NOMO-1 treated with dmso at 0.1 percent for 144 hours (cell line): ENCODE data around the gene CCDC8.
"Not testable (repeated sequence)": the region's sequence is repeated elsewhere in the genome, so short reads cannot be mapped to it uniquely, and the experiment has no call there.

ENCODE experiments used
- DNase-seq: peaks from one replicate; lab custom pipeline; 2025; ENCODE audit not compliant: unreplicated experiment; lab: John Stamatoyannopoulos, UW

Gene CCDC8, protein sequence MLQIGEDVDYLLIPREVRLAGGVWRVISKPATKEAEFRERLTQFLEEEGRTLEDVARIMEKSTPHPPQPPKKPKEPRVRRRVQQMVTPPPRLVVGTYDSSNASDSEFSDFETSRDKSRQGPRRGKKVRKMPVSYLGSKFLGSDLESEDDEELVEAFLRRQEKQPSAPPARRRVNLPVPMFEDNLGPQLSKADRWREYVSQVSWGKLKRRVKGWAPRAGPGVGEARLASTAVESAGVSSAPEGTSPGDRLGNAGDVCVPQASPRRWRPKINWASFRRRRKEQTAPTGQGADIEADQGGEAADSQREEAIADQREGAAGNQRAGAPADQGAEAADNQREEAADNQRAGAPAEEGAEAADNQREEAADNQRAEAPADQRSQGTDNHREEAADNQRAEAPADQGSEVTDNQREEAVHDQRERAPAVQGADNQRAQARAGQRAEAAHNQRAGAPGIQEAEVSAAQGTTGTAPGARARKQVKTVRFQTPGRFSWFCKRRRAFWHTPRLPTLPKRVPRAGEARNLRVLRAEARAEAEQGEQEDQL

DNA sequence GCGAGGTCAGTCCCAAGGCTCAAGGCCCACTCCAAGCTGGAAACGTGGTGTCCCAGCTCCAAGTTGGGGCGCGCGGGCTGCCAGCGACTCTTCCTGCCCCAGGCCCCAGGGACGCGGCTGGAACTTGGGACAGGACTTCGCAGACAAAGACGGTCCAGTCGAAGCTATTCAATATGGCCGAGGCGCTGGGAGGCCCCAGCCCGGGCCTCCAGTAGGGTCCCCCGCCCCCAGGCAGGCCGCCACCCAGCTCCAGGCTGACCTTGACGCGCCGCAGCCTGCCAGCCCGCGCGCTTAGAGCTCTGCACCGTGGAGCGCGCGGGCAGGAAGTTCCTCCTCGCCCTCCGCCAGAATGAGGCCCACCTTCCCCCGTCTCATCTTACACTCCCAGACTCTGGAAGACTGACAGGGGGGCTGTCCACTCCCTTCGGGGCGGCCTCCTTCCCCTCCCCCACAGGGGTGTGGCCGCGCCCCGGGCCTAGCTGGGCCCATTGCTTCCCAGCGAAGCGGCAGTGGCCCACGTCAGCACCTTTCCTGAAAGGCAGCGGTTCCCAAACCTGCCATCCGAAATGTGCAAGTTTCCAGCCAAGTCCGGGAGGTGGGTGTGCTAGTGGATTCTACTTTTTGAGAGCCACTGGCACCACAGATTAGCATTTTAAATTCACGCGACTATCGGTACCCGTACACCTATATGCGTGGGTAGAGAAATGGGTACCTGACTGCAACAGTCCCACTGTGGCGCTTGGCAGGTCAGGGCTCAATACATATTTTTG, at the start of gene CCDC8:
Gene CCDC8, minus strand, starts transcription at position 303 of the 770 bp plus-strand sequence. CDS start 754 bp downstream, outside the sequence.
- no peak for DNase-seq

DNA sequence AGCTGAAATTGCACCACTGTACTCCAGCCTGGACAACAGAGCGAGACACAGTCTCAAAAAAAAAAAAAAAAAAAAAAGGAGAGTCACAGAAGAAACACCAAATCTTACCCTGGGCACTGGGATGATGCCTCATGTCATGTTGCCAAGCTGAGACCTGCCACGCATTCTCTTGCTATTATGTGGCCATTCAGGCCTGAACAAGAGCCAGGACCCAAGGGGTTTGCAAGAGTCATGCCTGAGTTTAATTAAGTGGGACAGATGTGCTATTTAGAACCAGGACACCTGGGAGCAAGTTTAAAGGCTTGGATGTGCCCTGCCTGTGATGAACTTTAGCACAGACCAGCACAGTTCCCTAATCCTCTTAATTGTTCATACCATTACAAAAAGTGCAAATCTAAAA, 48.2 kb upstream of the CCDC8 start:
- DNase-seq = no peak

DNA sequence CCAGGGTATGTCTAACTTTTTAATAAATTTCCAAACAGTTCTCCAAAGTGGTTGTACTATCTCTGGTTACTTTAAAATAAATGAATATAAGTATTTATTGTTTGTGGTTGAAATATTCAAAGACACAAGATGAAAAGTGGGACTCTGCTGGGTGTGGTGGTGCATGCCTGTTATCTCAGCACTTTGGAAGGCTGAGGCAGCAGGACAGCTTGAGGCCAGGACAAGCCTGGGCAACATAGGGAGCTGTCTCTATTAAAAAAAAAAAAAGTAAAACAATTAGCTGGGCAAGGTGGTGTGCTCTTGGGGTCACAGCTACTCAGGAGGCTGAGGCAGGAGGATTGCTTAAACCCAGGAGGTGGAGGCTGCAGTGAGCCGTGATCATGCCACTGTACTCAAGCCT, 47.6 kb upstream of the CCDC8 start:
- no peak for DNase-seq

DNA sequence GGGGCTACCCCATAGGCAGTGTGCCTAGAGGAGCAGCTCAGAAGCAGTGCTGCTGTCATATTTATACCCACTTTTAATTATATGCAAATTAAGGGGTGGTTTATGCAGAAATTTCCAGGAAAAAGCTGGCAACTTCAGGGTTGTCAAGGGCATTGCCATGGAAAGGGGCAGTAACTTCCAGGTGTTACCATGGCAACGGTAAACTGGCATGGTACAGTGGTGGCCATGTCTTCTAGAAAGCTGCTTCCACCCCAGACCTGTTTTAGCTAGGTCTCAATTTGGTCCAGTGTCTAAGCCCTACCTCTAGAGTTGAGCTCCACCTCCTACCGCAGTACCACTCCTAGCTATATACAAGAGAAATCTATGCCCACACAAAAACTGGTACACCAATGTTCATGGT, 46.7 kb upstream of the CCDC8 start:
- DNase-seq = no peak

DNA sequence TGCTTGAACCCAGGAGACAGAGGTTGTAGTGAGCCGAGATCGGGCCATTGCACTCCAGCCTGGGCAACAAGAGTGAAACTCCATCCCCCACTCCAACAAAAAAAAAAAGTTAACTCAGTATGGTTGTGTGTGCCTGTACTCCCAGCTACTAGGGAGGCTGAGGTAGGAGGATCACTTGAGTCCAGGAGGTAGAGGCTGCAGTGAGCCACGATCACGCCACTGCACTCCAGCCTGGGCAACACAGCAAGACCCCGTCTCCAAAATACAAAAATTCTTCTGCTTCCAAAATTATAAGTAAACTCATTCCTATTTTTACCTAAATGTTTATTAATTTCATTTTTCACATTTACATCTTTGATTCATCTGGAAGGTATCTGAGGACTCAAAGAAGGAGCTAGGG, 43.6 kb upstream of the CCDC8 start:
- no peak for DNase-seq

DNA sequence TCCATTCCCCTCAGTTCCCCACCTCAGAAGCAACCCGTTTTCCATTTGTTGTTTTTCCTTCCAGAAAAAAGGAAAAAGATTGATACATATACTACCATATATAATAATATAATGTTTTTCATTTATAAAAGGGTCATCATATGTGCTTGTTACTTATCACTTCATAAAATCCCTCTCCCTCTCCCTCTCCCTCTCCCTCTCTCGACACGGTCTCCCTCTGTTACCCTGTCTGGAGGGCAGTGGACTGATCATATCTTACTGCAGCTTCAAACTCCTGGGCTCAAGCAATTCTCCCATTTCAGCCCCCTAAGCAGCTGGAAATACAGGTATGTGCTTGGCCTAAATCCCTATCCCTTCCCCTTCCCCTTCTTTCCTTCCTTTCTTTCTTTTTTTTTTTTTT, 40.9 kb upstream of the CCDC8 start:
- DNase-seq = no peak

DNA sequence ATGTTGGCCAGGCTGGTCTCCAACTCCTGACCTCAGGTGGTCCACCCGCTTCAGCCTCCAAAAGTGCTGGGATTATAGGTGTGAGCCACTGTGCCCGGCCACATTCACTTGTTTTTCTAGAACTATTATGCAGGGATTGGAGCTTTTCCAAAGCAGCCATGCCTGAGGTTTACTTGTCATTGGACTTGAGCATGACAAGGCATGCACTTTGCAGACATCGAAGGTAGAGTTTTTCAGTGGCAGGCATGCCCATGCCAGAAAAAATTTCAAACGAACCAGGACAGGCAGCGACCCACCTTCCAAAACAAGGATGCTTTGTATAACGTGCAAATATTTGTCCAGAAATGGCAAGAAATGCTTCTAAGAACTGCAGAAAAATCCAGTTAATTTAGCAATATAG, 40.3 kb upstream of the CCDC8 start:
- no peak for DNase-seq

DNA sequence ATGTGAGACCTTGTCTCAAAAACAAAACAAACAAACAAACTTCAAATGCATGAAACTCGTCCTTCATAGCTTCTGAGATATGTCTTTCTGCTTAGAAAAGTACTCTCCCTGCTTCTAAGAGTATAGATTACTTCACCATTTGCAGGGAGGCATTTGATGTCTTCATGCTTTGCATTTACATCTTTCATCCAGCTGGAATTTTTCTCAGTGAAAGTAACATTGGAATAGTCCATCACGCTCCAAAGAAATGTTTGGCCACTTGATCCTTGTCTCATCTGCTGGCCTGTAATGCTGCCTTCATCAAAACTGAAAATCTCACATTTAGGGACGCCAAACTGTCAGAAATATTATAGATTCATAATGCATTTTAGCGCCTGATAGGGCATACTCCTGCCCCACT, 38.8 kb upstream of the CCDC8 start:
- no peak for DNase-seq

DNA sequence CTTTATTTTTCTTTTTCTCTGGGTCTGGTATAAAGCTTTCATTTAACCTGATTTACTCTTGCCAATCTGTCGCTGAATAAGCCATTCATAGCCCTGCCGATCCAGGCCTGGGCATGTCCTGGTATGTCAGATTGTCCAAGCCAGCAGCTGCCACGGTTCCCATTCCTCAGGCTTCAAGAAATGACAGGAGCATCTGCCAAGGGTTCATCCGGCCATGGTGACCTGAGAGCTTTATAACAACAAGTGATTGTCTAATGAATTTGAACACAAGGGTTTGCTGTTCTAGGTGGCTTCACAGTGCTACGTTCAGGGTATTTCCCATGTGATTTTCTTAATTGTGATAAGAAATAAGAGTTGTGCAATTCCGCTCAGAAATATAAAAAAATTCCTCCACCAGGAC, 38.0 kb upstream of the CCDC8 start:
- DNase-seq = no peak

DNA sequence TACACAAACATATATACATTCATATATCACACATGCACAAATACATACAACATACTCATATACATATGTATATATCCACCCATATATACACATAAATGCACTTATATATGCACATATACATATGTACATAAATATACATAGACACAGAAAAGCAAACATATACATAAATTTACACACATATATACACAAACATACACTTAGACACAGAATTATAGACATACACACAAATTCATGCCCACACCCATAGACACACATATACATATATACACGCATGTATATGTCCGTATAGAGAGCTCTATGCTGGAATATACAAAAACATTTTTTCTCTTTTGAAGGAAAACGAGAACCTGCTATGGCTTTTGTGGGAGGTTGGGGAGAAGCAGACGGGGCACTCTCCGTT, 37.4 kb upstream of the CCDC8 start:
- DNase-seq = no peak

DNA sequence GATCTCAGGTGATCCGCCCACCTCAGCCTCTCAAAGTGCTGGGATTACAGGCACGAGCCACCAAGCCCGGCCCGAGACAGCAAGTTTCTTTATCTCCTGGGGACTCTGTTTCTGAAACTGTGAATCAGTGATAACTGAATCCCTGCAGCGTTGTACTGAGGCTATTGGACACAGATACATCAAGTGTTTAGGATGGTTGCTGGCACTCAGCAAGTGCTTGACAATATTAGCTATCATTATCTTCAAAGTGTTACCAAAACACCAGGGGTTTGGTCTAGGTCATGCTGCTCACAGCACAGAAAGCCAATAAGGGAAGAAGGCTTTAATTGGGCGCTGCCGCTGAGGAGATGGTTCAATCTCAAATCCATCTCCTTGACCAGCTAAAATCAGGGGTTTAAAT, 35.9 kb upstream of the CCDC8 start:
- no peak for DNase-seq

DNA sequence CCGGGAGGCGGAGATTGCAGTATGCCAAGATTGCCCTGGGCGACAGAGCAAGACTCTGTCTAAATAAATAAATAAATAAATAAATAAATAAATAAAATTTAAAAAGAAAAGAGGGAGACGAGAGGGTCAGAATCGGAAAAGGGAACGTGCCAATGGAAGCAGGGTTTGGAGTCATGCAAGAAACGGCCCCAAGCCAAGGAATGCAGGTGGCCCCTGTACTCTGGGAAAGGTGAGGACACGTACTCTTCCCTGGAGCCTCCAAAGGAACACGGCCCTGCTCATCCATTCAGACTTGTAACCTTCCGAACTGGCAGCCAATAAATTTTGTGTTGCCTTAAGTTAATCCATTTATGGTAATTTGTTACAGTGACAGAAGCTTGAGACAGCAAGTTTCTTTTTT, 35.2 kb upstream of the CCDC8 start:
- no peak for DNase-seq

DNA sequence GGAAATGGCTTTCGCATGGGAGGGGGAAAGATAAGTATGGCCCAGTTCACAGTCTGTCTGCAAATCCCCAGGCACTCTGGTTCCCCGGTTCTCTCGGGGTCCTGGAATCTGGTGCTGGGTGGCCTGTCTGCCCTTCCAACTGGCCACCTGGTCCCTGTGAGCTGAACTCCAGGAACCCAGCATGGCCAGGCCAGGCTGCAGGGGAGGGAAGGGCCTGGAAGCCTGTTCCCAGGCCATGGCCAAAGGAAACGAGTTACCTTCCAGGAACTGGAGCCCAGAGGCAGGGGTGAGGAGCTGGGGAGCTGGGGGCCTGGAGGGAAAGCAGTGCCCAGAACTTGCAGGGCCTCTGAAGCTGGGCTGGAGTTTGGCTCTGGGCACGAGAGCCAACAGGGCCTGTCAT, 34.5 kb upstream of the CCDC8 start:
- DNase-seq = no peak

DNA sequence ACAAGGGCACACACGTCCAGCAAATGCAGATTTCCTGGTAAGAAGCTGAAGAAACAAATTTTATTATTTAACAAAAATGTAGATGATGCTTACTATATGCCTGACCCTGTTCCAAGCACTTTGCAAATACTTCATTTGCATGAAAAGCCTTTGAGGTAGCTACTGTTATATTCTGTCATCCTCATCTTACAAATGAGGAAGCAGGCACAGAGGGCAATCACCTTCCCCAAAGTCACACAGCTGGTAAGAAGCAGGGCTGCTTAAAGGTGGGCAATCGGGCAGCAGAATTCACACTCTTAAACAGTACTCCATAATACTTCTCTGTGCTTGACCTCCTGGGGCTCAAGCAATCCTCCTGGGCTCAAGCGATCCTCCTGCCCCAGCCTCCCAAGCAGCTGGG, 33.6 kb upstream of the CCDC8 start:
- DNase-seq = no peak

DNA sequence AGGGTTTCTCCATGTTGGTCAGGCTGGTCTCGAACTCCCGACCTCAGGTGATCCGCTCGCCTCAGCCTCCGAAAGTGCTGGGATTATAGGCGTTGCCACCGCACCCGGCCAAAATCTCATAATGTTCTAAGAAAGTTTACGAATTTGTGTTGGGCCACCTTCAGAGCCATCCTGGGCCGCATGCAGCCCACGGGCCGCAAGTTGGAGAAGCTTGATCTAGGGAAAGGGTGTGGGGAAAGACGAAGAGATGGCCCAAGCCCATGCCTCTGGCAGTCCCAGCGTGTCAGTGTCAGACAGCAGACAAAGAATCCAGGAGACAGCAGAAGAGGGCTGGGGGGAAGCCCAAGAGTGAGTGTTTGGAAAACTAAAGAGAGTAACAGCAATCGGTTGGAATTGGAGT, 32.7 kb upstream of the CCDC8 start:
- no peak for DNase-seq

DNA sequence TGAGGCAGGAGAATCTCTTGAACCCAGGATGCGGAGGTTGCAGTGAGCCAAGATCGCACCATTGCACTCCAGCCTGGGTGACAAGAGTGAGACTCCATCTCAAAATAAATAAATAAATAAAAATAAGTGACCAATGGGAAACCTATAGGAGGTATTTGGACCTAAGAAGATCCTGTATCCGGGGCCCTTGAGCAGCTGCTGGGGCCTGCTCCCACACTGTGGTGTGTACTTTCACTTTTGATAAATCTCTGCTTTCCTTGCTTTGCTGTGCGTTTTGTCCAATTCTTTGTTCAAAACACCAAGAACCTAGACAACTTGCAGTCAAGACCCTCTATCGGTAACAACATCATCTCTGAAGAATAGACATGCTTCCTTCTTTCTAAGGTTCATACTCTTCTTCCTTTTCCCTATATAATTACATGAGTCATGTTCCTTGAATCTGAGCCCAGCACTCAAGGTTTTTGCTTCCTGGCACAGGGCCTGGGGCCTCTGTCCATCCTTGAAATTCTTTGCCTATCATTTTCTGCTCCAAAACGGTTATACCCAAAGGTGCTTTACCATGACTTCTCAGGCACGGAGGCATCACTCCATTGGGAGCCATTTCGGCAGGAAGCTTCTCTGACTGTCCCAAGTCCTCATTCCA, 29.6 kb upstream of the CCDC8 start:
- DNase-seq = no peak

DNA sequence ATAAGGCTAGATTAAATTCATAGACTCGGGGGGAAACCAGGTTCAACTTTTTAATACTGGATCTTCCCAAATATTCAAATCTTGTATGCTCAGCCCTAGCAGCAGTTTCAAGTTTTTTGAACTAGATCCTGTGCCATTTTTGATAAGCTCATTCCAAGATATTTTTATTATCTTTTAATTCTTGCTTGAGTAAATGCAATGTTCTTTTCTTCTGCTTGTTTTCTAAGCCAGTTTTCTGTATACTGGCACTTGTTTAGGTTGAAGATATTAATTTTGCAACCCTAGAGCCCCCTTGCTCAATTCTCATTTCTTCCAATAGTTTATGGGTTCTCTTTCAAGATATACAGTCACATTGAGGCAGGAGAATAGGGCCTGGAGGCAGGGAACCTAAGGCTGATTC, 28.5 kb upstream of the CCDC8 start:
- DNase-seq = no peak

DNA sequence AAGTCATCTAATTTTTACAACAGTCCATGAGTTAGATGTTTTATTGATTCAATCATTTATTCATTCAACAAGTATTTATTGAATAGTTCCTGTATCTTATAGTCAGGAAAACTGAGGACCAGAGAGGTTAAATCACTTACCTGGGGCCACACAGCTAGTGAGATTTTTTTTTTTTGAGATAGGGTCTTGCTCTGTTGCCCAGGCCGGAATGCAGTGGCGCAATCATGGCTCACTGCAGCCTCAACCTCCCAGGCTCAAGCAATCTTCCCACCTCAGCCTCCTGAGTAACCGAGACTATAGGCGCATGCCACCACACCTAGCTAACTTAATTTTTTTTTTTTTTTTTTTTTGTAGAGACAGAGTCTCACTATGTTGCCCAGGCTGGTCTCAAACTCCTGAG, 22.3 kb upstream of the CCDC8 start:
- DNase-seq = not testable (repeated sequence)

DNA sequence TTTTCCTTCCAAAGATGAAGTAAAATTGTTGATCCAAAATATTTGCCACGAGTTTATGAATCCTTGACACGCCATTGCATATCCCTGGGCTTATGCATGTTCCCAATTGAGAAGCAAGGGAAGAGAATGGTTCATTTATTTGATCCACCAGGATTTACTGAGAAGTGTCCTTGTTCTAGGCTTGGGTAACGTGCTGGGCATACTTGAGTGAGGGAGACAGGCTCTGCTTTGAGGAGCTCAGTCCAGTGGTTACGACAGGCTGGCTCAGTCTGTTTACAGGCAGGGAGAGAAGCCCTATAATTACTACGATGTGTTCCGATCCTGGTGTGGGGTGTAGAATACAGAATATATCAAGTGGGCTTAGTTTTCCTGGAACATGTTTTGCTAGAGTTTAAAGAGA, 21.6 kb upstream of the CCDC8 start:
- no peak for DNase-seq

DNA sequence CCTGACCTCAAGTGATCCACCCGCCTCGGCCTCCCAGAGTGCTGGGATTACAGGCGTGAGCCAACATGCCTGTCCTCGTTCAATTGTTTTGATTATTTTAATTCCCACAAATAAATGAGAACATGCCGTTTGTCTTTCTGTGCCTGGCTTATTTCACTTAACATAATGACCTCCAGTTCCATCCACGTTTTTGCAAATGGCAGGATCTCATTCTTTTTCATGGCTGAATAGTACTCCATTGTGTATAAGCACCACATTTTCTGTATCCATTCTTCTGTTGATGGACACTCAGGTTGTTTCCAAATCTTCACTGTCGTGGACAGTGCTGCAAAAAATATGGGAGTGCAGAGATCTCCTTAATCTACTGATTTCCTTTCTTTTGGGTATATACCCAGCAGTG, 20.1 kb upstream of the CCDC8 start:
- DNase-seq = not testable (repeated sequence)

DNA sequence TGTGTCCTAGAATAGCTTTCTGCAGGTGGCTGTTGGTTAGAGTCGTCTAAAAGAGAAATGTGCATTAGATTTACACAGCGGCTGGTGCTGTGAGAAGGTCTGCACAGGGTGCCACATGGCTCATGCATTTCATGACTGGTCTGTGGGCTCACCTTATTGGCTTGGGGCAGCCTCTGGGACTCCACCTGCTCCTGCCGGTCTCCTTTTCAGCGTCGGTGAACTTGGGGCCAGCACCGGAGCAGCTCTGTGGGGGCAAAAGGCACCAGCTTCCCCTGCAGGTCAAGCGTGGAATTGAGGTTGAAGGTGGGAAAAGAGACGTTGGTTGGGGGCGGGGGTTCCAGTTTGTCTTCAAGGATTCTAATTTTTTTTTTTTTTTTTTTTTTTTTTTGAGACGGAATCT, 18.5 kb upstream of the CCDC8 start:
- no peak for DNase-seq

DNA sequence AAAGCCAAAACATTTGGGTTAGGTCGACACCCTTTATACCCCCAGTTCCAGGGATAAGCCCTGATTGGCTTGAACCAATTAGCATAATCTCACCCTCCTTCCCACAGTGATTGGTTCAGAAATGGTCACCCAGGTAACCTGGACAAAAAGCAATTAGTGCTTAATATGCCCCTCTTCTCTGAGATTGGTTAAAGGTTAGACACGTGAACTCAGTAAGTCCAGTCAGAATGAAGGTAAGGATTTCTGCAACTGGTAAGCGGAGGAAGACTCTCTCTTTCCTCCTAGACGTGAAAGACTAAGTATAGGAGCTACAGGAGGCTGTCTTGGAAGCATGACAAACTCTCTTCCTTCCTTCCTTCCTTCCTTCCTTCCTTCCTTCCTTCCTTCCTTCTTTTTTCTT, 16.6 kb upstream of the CCDC8 start:
- no peak for DNase-seq
